ENCODE data around the gene LRWD1.
"Not testable (repeated sequence)": the region's sequence is repeated elsewhere in the genome, so short reads cannot be mapped to it uniquely, and the experiment has no call there.

LRWD1 gene

DNA sequence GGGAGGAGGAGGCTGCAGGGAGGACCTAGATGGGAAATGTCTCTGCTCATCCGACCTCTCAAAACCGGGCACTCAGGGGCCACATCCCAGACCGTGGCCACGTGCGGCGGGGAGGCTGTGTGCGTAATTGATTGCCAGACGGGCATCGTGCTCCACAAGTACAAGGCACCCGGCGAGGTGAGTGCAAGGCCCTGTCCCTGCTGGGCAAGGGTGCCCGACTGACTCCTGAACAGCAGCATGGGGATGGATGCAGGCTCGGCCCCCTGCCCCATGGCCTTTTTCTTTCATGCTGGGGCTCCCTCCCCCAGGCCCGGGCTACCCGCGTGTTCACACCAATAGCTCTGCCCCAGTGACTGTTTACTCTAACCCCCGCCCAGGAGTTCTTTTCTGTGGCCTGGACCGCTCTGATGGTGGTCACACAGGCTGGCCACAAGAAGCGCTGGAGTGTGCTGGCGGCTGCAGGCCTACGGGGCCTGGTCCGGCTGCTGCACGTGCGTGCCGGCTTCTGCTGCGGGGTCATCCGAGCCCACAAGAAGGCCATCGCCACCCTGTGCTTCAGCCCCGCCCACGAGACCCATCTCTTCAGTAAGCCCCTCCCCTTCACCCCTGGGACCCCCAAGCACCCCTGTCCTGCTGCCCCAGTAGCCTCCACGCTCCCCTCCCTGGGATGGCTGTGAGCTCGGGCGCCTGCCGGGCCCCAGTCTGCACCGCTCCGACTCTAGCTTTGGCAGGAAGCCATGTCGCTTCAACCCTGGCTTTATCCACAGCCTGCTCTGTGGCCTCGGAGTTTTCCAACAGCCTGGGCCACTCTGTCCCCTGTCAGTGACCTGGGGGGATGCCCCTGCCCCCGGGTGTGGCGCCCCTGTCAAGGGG, 3.9 kb downstream of the LRWD1 start:
- no peak for DNase-seq (ENCODE audit: low spot score)

DNA sequence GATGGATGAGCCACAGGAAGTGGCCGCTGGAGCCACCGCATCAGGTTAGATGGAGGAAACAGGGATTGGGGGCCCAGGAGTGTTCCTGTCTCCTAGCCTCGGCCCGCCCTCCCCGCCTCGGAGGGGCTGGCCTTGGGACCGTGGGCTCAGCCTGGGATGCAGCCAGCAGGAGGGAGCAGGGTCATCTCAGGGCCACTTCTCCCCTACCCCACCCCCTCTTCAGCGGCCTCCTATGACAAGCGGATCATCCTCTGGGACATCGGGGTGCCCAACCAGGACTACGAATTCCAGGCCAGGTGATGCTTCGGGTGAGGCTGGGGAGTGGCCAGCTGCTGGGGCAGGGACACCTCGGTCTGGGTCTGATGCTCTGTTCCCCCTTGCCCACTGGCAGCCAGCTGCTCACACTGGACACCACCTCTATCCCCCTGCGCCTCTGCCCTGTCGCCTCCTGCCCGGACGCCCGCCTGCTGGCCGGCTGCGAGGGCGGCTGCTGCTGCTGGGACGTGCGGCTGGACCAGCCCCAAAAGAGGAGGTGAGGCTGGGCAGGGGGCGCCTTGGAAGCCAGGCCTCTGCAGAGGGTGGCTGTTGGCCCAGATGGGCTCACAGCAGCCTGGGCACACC, 4.7 kb downstream of the LRWD1 start:
- DNase-seq (ENCODE audit: low spot score): no peak

DNA sequence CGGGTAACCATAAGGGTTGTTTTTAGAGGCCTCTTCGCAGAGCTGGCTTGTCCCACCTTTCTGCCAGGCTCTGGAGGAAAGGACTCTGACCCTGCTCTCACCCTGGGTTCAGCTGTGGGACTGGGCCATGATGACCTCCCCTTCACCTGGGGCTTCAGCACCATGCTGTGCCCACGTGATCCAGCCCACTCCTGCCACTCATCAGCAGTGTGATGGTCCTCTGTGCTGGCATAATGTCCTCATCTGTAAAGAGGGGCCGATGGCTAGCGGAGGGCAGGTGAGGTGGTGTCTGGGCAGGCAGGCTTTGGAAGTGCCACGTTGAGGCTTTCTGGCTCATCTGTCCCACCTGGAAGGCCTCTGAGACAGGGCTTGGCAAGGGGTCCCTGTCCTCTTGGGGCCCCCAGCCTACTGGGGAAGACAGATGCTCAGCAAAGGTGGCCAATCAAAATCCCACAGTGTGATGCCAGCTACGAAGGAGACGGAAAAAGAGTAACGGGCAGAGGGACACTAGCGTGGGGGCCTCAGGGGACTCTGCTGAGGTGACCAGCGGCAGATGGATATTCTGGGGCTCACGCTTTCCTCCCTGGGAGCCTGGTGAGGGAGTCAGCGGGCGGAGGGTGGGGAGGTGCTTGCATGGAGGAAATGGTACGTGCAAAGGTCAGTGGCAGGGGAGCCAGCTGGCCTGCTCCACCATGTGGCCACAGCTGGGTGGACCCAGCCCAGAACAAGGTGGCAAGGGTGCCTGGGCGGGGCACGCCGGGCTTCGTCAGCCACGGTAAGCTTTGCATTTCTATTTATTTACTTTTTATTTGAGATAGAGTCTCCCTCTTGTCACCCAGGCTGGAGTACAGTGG, 5.4 kb downstream of the LRWD1 start:
- no peak for DNase-seq (ENCODE audit: low spot score)

DNA sequence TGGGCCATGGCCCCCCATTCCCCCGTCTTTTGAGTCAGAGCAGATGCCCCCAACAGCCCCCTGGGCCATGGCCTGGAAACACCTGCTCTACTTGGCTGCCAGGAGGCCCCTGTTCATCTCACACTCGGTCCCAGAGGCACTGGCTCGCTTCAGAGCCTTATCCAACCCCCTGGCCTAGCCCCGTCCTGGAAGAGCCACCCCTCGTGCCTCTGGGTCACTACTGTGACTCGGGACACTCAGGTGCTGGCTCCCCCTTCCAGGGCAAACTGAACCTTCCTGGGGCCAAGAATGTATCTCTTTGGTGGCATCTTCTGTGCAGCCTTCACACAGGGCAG, 7.0 kb downstream of the LRWD1 start:
- no peak for DNase-seq (ENCODE audit: low spot score)

DNA sequence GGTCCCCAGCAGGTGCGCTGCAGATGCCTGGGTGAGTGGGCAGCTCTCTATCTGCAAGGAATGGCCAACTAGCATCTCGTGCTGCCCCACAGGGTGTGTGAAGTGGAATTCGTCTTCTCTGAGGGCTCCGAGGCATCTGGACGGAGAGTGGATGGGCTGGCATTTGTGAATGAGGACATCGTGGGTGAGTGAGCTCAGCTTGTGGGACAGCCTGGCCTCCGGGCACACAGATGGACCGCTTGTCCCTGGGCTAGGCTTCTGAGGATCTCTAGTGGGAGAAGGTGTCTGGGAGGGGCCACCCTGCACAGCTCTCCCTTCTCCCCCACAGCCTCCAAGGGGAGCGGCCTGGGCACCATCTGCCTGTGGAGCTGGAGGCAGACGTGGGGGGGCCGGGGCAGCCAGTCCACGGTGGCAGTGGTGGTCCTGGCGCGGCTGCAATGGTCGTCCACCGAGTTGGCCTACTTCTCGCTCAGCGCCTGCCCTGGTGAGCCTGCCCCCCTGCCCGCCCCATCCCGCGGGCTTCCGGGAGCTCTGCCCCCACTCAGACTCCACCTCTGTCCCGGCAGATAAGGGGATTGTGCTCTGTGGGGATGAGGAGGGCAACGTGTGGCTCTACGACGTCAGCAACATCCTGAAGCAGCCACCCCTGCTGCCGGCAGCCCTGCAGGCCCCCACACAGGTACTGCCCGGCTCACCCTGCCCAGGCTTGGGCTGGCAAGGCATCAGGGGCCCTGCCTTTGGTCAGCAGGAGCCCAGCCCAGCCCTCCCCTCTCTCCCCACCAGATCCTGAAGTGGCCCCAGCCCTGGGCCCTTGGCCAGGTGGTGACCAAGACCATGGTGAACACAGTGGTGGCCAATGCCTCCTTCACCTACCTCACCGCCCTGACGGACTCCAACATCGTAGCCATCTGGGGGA, 7.6 kb downstream of the LRWD1 start:
- DNase-seq (ENCODE audit: low spot score): no peak

DNA sequence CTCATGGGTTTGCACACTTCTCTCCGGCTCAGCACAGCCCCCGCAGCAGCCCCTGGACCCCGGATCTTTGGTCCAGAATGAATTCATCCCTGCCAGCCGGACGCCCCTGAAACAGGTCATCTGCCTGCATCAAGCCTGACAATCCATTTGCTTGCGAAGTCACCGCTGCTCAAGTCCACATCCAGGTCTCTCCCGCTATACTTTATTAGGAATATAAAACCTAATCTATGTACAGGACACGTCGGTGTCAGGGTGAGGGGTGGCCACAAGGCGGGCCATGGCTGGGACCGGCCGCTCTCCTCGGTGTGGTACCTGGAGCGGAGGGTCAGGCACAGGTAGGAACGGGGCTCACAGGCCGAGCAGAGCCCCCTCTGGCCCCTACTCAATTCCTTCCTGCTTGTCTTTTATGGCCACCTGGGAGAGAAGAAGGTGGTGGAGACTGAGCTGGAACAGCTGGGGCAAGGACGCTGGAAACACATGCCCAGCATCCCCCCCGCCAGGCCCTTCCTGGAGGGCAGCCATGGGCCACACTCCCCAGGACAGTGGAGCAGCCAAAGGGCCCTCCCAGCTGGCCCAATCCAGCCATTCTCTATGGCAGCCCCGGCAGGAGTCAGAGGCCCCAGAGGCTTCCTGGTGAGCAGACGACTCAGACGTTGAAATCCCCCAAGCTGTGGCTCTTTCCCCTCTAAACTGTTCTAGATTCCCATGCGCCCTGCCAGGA, 8.6 kb downstream of the LRWD1 start:
- DNase-seq (ENCODE audit: low spot score): no peak

DNA sequence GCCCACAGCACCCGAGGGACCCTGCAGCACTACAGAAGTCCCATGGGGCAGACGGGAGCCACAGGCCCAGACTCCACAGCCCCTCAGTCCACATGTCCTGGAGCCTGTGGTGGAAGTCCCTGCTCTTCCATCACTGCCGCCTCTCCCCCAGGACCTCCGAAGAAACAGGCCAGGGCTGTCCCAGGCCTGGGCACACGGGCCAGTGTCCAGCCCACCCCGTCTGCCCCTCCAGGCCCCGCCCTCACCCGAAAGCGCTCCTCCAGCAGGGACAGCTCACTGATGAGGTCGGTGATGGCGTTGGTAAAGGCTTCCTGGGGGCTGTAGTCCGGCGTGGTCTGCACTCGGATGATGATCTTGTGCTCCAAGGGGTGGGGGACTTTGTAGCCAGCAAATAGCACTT, 9.3 kb downstream of the LRWD1 start:
- not testable (repeated sequence) for DNase-seq (ENCODE audit: low spot score)

DNA sequence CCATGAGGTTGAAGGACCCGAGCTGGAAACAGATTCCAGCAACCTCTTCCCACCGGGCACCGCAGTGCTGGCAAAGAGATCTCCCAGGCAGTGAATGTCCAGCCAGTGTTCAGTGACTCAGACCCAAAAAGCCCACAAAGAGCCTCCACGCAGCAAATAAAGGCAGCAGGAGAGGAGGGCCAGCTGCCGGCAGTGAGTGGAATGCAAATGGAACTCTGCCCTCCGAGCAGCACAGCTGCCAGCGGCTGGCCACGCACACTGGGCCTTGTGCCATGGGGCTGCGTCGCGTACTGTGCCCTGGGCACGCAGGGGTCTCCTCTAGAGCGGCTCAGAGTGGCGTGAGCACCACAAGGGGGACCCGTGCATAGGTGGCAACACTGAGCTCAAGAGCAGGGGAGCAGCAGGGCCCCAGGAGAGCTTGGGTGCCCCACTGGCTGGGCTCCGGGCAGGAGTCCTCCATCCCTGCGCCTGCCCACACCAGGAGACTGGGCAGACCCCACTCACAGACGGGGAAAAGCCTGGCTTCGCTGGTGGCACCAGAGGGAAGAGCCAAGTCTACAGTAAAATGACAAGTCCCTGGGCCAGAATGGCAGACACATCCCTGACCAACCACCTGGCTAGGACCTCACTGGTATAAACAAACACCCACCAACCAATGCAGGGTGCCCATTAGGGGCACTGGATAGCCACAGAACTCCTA, 10.1 kb downstream of the LRWD1 start:
- DNase-seq (ENCODE audit: low spot score): not testable (repeated sequence)

DNA sequence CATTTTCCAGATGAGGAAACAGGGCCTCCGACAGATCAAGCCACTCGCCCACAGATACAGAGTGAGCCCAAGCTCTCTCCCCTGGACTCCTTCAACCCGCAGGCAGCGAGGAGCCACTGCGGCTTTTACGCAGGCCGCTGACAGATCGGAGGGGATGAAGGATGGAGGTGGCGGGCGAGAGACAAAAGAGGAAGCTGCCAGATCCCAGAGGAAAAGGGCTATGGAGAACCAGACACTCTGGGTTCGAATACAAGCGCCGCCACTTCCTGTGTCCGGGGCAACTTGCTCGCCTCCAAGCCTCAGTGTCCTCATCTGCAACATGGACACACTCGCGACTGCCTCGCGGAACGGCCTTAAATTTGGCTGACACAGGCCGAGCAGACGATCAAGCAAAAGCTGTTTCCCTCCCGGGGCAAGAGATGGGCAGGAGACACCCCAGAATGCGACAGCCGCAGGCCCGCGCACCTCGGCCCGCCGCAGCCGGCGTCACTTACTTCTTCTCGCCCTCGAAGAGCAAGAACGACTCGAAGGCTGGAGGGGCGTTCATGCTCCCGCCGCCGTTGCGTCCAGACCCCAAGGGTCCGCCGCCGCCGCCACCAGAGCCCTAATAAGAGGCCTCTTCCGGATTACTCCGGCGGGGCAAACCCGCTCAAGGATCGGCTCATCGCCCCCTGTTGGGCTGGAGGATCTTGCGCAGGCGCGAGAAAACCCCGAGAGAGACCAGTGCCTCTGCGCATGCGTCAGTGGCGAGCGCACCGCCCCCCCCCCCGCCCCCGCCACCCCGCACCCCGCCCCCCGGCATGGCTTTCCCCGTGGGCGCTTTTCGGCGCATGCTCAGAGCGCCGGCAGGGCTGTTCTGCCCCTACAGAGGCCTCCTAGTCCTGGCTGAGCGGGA, 13.8 kb downstream of the LRWD1 start, which contains the start of gene POLR2J:
POLR2J (minus strand) TSS at position 609 of the 895 bp plus-strand sequence; CDS start at position 547, 62 bp downstream.
- not testable (repeated sequence) for DNase-seq (ENCODE audit: low spot score)

DNA sequence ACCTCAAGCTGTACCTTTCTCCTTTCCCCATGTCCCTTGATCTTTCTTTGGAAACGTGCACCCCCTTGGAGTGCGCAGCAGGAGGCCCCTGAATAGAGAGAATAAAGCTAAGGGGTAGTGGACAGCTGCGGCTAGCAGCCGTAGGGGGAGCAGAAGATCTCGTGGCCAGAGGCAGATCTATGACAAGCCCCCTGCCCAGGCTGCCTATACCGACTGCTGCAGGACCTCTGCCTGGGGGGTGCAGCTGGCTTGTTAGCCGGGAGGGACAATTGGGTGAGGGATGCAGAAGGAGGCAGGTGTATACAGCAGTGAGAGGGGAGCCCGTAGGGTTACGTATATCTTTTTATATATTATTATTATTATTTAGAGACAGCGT, 14.4 kb downstream of the LRWD1 start:
- DNase-seq (ENCODE audit: low spot score): not testable (repeated sequence)

DNA sequence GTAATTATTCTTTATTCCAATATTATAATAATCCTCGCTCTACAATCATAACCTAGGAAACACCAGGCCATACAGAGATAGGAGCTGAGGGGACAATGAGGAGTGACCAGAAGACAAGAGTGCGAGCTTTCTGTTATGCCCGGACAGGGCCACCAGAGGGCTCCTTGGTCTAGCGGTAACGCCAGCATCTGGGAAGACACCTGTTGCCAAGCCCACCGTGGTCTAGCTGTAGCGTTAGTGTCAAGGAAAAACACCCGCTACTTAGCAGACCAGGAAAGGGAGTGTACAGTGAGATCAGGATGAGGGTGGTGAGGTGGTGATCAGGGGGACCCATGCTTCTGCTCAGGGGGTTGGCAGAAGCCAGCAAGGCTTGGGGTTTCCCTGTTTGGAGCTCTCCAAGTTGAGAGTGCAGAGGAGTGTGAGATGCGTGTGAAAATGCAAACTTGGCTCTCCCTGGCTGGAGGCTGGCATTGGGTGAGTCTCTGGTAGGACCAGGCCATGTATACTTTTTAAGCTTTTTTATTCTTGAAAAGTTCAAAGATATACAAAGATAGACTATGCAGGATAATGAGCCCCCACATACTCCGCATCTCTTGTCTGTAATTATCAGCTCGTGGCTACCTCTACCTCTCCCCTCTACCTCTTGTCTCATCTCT, 15.3 kb downstream of the LRWD1 start:
- not testable (repeated sequence) for DNase-seq (ENCODE audit: low spot score)

DNA sequence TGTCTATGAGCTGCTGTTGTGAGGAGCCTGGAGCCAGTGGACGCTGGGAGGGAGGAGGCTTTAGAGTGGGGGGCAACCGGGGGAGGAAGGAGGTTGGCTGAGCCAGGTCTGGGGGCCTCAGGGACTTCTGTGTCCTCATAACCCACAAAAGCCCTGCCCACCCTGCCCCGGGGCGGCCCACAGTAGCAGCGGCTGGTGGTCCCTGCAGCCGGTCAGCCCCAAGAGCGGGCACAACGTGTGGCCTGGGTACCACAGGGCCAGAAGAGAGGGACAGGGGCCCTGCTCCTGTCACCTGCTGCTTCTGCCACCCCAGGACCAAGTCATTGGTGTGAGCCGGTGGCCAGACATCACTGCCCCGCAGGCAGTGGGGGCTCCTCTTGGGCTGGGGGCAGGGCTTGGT, 17.2 kb downstream of the LRWD1 start:
- not testable (repeated sequence) for DNase-seq (ENCODE audit: low spot score)

DNA sequence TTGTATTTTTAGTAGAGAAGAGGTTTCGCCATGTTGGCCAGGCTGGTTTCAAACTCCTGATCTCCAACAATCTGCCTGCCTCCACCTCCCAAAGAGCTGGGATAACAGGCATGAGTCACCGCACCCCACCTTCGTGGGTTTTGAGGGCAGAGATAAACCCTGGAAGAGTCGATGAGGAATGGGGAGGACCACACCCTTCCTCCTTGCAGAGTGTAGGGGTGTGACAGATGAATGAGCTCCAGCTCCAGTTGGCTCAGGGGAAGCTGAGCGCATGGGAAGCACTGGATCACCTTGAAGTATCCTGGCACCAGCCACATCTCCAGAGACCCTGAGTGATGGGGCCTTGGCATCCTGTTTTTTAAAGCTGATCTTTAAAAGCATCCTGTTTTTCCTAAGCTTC, 19.5 kb downstream of the LRWD1 start:
- DNase-seq (ENCODE audit: low spot score): not testable (repeated sequence)

DNA sequence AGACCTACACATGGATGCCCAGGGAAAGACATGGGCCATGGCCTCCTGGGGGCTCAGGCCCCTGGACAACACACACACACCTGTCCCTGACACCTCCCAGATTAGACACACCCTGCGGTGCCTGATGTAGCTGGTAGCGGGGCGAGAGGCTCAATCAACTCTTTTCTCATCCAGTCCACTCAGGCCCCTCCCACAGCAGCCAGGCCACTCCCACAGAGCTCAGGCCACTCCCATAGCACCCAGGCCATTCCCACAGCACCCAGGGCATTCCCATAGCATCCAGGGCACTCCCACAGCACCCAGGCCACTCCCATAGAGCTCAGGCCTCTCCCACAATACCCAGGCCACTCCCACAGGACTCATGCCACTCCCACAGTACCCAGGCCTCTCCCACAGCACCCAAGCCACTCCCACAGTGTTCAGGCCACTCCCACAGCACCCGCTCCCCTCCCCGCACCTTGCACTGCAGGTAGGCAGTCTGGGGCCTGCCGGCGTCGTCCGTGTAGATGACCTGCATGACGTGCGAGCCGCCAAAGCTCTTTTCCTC, 25.8 kb downstream of the LRWD1 start:
- DNase-seq (ENCODE audit: low spot score): not testable (repeated sequence)

DNA sequence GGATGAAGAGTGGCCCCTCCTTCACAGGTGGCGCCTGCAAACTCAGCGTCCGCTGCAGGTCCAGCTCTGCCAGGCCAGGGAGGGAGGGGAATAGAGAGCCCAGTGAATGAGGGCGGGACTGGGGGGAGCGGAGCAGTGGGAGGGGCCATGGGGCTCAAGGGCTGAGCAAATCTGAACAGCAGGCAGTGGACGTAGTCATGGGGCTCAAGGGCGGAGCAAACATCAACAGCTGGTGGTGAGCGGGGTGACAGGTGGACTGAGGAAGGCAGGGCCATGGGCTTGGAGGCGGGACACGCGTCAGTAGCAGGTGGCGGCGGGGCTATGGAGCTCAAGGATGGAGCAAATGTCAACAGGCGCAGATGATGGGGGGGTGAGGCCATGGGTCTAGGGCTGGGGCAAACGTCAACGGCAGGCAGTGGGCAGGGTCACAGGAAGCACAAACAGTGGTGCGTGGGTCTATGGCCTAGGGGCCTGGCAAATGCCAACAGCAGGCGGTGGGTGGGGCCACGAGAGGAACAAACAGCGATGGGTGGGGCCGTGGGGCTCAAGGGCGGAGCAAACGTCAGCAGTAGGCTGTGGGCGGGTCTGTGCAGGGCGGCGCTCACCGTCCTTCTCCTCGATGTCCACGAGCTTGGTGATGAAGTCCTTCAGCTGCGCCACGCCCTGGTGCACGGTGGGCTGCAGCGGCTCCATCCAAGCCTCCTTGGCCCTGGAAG, 28.6 kb downstream of the LRWD1 start:
- not testable (repeated sequence) for DNase-seq (ENCODE audit: low spot score)

DNA sequence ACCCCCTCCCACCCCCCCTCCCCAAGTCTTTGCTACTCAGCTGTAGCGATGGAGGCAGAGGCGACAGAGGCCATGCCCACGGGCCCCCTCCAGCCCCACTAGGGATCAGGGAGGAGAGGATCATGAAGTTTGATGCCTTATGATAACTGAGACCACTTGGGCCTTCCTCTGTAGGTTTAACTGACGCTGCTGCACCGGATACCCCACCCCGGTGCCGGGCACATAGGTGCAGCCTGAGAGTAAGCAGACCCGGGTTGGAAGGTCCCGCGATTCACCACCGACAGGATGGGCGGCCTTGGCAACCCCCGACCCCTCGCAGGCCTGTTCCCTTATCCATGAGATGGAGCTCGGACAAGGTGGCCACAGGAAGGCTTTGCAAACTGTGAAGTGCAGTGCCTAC, 29.2 kb downstream of the LRWD1 start:
- DNase-seq (ENCODE audit: low spot score): not testable (repeated sequence)

DNA sequence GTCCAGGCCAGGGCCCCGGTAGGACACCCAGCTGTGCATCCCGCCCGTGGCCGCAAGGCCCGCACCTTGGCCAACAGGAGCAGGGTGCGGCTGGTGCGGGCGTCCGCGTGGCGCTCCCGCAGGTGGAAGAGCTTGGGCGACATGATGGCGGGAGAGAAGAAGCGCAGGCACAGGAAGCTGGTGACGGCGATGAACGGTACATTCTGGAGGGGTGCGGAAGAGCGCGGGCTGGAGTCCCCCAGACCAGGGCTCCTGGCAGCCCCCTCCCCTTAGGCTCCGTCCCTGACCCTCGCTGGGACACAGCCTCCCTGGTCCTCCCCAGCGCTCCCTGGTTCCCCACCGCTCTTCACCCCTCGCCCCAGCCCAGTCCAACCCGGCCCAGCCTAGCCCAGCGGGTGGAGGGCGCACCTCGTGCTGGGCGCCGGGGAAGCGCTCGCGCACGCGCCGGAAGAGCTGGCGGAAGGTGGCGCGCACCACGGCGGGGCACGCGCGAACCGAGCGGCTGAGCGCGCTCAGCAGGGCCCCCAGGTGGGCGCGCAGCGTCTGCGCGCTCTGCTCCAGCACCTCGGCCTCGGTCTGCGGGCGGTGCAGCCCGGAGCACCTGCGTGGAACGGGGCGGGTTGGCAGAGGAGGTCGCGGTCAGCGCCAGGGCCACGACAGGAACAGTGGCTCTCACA, 29.8 kb downstream of the LRWD1 start:
- not testable (repeated sequence) for DNase-seq (ENCODE audit: low spot score)

All from HuH-7.5 (cell line).